ENCODE measurements around the gene SOWAHC. TPM values are rescaled to one million over a fixed set of nuclear protein-coding genes. Genes with fewer than 3 reads are reported as not detected.

The SOWAHC gene
- total and polyA plus RNA-seq, 2 donors (not counting 1 experiment from before 2014, with no cell fraction given): 4.4 to 7.1 TPM

DNA sequence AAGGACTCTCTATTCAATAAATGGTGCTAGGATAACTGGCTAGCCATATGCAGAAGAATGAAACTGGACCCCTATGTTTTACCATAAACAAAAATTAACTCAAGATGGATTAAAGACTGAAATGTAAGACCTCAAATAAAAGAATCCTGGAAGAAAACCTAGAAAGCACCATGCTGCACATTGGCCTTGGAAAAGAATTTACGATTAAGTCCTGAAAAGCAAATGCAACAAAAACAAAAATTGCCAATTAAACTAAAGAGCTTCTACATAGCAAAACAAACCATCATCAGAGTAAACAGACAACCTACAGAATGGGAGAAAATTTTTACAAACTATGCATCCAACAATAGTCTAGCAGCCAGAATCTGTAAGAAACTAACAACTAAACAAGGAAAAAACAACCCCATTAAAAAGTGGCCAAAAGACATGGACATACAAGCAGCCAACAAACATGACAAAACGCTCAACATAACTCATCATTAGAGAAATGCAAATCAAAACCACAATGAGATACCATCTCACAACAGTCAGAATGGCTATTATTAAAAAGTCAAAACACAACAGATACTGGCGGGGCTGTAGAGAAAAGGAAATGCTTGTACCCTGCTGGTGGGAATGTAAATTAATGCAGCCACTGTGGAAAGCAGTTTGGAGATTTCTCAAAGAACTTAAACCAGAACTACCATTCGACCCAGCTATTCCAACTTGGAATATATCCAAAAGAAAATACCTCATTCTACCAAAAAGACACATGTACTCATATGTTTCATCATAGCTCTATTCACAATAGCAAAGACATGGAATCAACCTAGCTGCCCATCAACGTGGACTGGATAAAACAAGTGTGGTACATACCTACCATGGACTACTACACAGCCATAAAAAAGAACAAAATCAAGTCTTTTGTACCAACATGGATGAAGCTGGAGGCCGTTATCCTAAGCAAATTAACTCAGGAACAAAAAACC lies 31.0 kb upstream of the SOWAHC start:
- peak in 1 of 2 donors; percentile 46 for DNase-seq (ENCODE audit: low read depth in 2 of 2)
- no peak overlapping the region for H3K4me3 ChIP-seq (replicated peaks in 1 of 4; ENCODE audit: control extremely low read depth in 1 of 4, insufficient read depth in 1 of 4, low read depth in 3 of 4, low read length in 4 of 4)
- H3K4me1 ChIP-seq (ENCODE audit: control insufficient read depth, extremely low read depth, insufficient read depth, low read length): no peaks in the 10 kb centered on the region
- no peaks in the 10 kb centered on the region for H4K20me1 ChIP-seq (ENCODE audit: control insufficient read depth, extremely low read depth, insufficient read depth, low read length)
- H3K36me3 ChIP-seq (ENCODE audit: control insufficient read depth, insufficient read depth, low read length): no peaks in the 10 kb centered on the region
- no peak overlapping the region for H3K4me2 ChIP-seq (ENCODE audit: extremely low read depth, insufficient read depth, low read length)
- H3K9ac ChIP-seq (ENCODE audit: insufficient read depth, low read length): no peak overlapping the region
- H3K27me3 ChIP-seq (ENCODE audit: control insufficient read depth, insufficient read depth, low read length): no peaks in the 10 kb centered on the region
- H3K79me2 ChIP-seq (ENCODE audit: control insufficient read depth, insufficient read depth, low read length): peaks cover 1% of the 10 kb centered on the region
- no peaks in the 10 kb centered on the region for H3K9me3 ChIP-seq (ENCODE audit: control insufficient read depth, insufficient read depth, low read depth, low read length)
- no peak overlapping the region for H3K27ac ChIP-seq (ENCODE audit: insufficient read depth, low read length)
- H2AFZ ChIP-seq (ENCODE audit: low read length): no peak overlapping the region
- TF ChIP-seq EZH2 (IDR thresholded peaks at IDR 0.05; ENCODE audit: low read length, missing control alignments): no peak
- TF ChIP-seq, protein P1, sequence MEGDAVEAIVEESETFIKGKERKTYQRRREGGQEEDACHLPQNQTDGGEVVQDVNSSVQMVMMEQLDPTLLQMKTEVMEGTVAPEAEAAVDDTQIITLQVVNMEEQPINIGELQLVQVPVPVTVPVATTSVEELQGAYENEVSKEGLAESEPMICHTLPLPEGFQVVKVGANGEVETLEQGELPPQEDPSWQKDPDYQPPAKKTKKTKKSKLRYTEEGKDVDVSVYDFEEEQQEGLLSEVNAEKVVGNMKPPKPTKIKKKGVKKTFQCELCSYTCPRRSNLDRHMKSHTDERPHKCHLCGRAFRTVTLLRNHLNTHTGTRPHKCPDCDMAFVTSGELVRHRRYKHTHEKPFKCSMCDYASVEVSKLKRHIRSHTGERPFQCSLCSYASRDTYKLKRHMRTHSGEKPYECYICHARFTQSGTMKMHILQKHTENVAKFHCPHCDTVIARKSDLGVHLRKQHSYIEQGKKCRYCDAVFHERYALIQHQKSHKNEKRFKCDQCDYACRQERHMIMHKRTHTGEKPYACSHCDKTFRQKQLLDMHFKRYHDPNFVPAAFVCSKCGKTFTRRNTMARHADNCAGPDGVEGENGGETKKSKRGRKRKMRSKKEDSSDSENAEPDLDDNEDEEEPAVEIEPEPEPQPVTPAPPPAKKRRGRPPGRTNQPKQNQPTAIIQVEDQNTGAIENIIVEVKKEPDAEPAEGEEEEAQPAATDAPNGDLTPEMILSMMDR (conservative IDR thresholded peaks at IDR 0.05 in 1 of 2, IDR thresholded peaks at IDR 0.05 in 1 of 2; ENCODE audit: low read depth in 1 of 2, low read length in 2 of 2): no peak

DNA sequence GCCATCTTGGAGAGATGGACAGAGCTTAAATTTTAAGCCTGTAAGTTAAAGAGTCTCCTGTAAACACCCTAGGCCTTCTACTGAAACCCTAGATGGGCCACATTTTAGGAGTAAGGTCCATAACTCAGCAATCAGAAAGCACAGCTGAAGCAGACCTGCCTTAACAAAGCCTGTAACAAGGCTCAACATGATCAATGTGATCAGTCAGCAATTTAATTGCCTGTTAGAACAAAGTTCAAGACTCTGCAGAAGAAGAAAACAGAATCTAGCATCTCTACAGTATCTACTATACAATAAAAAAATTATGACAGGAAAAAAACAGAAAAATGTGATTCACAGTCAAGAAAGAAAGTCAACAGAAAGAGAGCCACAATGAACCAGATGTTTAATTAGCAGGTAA lies 27.5 kb upstream of the SOWAHC start:
- Histone ChIP-seq H2AFZ (ENCODE audit: low read length) (no peak overlapping the region), H3K27me3 (ENCODE audit: control insufficient read depth, insufficient read depth, low read length) (no peaks in the 10 kb centered on the region), H3K9ac (ENCODE audit: insufficient read depth, low read length) (no peak overlapping the region), H3K4me3 (replicated peaks in 1 of 4; ENCODE audit: control extremely low read depth in 1 of 4, insufficient read depth in 1 of 4, low read depth in 3 of 4, low read length in 4 of 4) (no peak overlapping the region), H4K20me1 (ENCODE audit: control insufficient read depth, extremely low read depth, insufficient read depth, low read length) (no peaks in the 10 kb centered on the region), H3K9me3 (ENCODE audit: control insufficient read depth, insufficient read depth, low read depth, low read length) (no peaks in the 10 kb centered on the region), H3K27ac (ENCODE audit: insufficient read depth, low read length) (no peak overlapping the region), H3K4me1 (ENCODE audit: control insufficient read depth, extremely low read depth, insufficient read depth, low read length) (no peaks in the 10 kb centered on the region), H3K79me2 (ENCODE audit: control insufficient read depth, insufficient read depth, low read length) (peaks cover 1% of the 10 kb centered on the region), H3K4me2 (ENCODE audit: extremely low read depth, insufficient read depth, low read length) (no peak overlapping the region), H3K36me3 (ENCODE audit: control insufficient read depth, insufficient read depth, low read length) (peaks cover 3% of the 10 kb centered on the region)
- TF ChIP-seq EZH2 (IDR thresholded peaks at IDR 0.05; ENCODE audit: low read length, missing control alignments): no peak
- TF ChIP-seq, protein P1 (conservative IDR thresholded peaks at IDR 0.05 in 1 of 2, IDR thresholded peaks at IDR 0.05 in 1 of 2; ENCODE audit: low read depth in 1 of 2, low read length in 2 of 2): no peak
- no peak for DNase-seq (ENCODE audit: low read depth in 2 of 2)

DNA sequence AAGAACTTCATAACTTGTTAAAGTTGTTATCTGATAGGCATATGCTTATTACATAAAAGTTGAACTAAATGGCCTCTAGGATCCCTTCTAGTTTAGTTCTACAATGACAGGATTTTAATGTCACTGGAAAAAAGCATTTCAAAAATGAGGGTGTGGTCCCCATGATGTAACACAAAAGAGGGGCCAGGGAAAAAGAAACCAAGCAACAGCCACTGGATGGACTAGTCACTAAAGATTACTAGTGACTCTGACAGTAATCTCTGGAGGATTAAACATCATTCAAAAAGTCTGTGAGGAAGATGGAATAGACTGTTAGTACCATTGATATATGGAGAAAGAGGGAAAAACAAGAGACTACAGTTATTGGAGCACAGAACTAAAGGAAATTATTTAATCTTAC lies 23.0 kb upstream of the SOWAHC start:
- Histone ChIP-seq H3K79me2 (ENCODE audit: control insufficient read depth, insufficient read depth, low read length) (peaks cover 22% of the 10 kb centered on the region), H3K4me2 (ENCODE audit: extremely low read depth, insufficient read depth, low read length) (no peak overlapping the region), H3K4me1 (ENCODE audit: control insufficient read depth, extremely low read depth, insufficient read depth, low read length) (no peaks in the 10 kb centered on the region), H3K9ac (ENCODE audit: insufficient read depth, low read length) (no peak overlapping the region), H2AFZ (ENCODE audit: low read length) (no peak overlapping the region), H3K27ac (ENCODE audit: insufficient read depth, low read length) (no peak overlapping the region), H3K36me3 (ENCODE audit: control insufficient read depth, insufficient read depth, low read length) (peaks cover 3% of the 10 kb centered on the region), H3K9me3 (ENCODE audit: control insufficient read depth, insufficient read depth, low read depth, low read length) (no peaks in the 10 kb centered on the region), H3K4me3 (replicated peaks in 1 of 4; ENCODE audit: control extremely low read depth in 1 of 4, insufficient read depth in 1 of 4, low read depth in 3 of 4, low read length in 4 of 4) (no peak overlapping the region), H3K27me3 (ENCODE audit: control insufficient read depth, insufficient read depth, low read length) (no peaks in the 10 kb centered on the region), H4K20me1 (ENCODE audit: control insufficient read depth, extremely low read depth, insufficient read depth, low read length) (no peaks in the 10 kb centered on the region)
- DNase-seq (ENCODE audit: low read depth in 2 of 2): no peak
- TF ChIP-seq EZH2 (IDR thresholded peaks at IDR 0.05; ENCODE audit: low read length, missing control alignments): no peak
- TF ChIP-seq, protein P1 (conservative IDR thresholded peaks at IDR 0.05 in 1 of 2, IDR thresholded peaks at IDR 0.05 in 1 of 2; ENCODE audit: low read depth in 1 of 2, low read length in 2 of 2): no peak
